Left lobe of liver (tissue), 2 donors: ENCODE results near the gene SSR2. TPM values are rescaled to one million over a fixed set of nuclear protein-coding genes. Genes with fewer than 3 reads are reported as not detected.
"Not testable (repeated sequence)": the region's sequence is repeated elsewhere in the genome, so short reads cannot be mapped to it uniquely, and the experiment has no call there.

ENCODE experiments used
- ATAC-seq: fragments of 200-7000 bp; cut with Tn5 transposase; one replicate; pipeline ENCODE4 v1.9.1; 2020; ENCODE audit warnings: mild to moderate bottlenecking, moderate library complexity
- DNase-seq: peaks from one replicate; pipeline ENCODE4 v3.0.0-alpha.2; 2020; ENCODE audit warnings: low spot score
- total RNA-seq: library from RNA; stranded (reverse); gene quantifications from one replicate; pipeline ENCODE4 v1.2.1, GENCODE V29; 2021
- donor health status: DM: no; HTN: no; CAD: no; lungs with moderate emphysema.
- donor health status: DM: no; HTN: yes; CAD: no.

Gene SSR2
- total RNA-seq, 1 donor from 2014 or later = 95.6 TPM

- ATAC-seq (no peak), DNase-seq (no peak)
These were observed 20.8 kb downstream of the SSR2 start for GRCh38 chr1:155999964-156000363.

- no peak for DNase-seq
- no peak for ATAC-seq
These were observed 24.6 kb downstream of the SSR2 start for GRCh38 chr1:155996166-155996565.

GRCh38 chr1:155993595-155993994, 27.2 kb downstream of the SSR2 start:
- DNase-seq (no peak), ATAC-seq (no peak)

- DNase-seq (no peak), ATAC-seq (no peak)
These were observed 30.6 kb downstream of the SSR2 start for GRCh38 chr1:155990005-155990739.

- peak; percentile 88 for ATAC-seq
These were observed 31.3 kb downstream of the SSR2 start for GRCh38 chr1:155989242-155990004.

GRCh38 chr1:155984903-155985645, 35.7 kb downstream of the SSR2 start:
- ATAC-seq, DNase-seq: not testable (repeated sequence)

More at GRCh38 chr1:155989242-155990004, 31.3 kb downstream of the SSR2 start:
- peak; percentile 71 for DNase-seq

GRCh38 chr1:155984341-155984740, 36.4 kb downstream of the SSR2 start:
- DNase-seq = no peak
- no peak for ATAC-seq

- peak; percentile 24 for ATAC-seq
These were observed 37.3 kb downstream of the SSR2 start for GRCh38 chr1:155983191-155984024.

GRCh38 chr1:155982106-155982505, 38.6 kb downstream of the SSR2 start:
- ATAC-seq (no peak), DNase-seq (no peak)

More at GRCh38 chr1:155983191-155984024, 37.3 kb downstream of the SSR2 start:
- DNase-seq = no peak

GRCh38 chr1:155981266-155982088, 39.3 kb downstream of the SSR2 start:
- no peak for DNase-seq

GRCh38 chr1:155979597-155980343, 41.0 kb downstream of the SSR2 start:
- no peak for ATAC-seq
- no peak for DNase-seq

More at GRCh38 chr1:155981266-155982088, 39.3 kb downstream of the SSR2 start:
- ATAC-seq = no peak

GRCh38 chr1:155978973-155979429, 41.8 kb downstream of the SSR2 start:
- no peak for DNase-seq
- ATAC-seq = peak; percentile 8

GRCh38 chr1:155978325-155978972, 42.3 kb downstream of the SSR2 start, which contains the start of gene ARHGEF2:
Gene ARHGEF2, minus strand, starts transcription at chr1:155978547. Its CDS starts 120 bp downstream, at chr1:155978427.
- DNase-seq (peak; percentile 73), ATAC-seq (peak; percentile 76)

GRCh38 chr1:155977690-155978324, 42.9 kb downstream of the SSR2 start:
- ATAC-seq = peak; percentile 56
- no peak for DNase-seq

GRCh38 chr1:155976913-155977689, 43.6 kb downstream of the SSR2 start:
- DNase-seq = no peak
- peak; percentile 11 for ATAC-seq

GRCh38 chr1:155976062-155976912, 44.5 kb downstream of the SSR2 start:
- ATAC-seq = no peak
- DNase-seq = no peak
